Activated naive CD4-positive, alpha-beta T cell treated with anti-CD3 and anti-CD28 coated beads, Interleukin-2, amount 50 U/mL, for 24 hours (primary cell): ENCODE measurements around the gene SEPTIN10.
A peak's percentile ranks its signal among the peaks of the same experiment; 100 is the strongest.

Experiments used
- H3K27ac Mint-ChIP-seq: one replicate; pipeline ENCODE4 v1.8.0; 2021; ENCODE audit warnings: mild to moderate bottlenecking, mixed read lengths
- H3K27me3 Mint-ChIP-seq: one replicate; pipeline ENCODE4 v1.8.0; 2021; ENCODE audit warnings: mixed read lengths
- H3K36me3 Mint-ChIP-seq: one replicate; pipeline ENCODE4 v1.8.0; 2021; ENCODE audit warnings: mixed read lengths
- H3K4me1 Mint-ChIP-seq: one replicate; pipeline ENCODE4 v1.8.0; 2021; ENCODE audit warnings: mixed read lengths
- H3K4me3 Mint-ChIP-seq: one replicate; pipeline ENCODE4 v1.8.0; 2021; ENCODE audit warnings: mild to moderate bottlenecking, mixed read lengths
- H3K9me3 Mint-ChIP-seq: one replicate; pipeline ENCODE4 v1.8.0; 2021; ENCODE audit warnings: mixed read lengths

SEPTIN10 gene

DNA sequence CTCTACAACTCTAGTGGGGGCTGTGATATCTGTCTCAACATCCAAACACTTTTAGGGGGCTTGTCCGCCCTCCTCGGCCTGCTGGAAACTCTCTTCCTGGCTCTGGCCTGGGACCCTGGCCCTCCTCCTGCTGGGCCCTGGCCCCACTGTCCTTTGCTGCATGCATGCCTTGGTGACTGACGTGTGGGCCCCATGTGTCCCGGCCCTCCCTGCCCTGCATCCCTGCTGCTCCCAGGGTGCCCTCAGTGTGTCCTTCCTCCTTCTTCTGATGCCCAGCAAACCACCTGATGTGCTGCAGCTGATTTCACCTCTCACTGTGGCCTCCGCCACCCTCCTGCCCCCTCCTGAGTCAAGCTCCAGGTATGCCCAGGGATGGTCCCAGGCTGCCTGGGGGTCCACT, 101.7 kb downstream of the SEPTIN10 start:
- Mint-ChIP-seq H3K9me3 (no peaks in the 10 kb centered on the region), H3K4me1 (peaks cover 4% of the 10 kb centered on the region), H3K36me3 (no peaks in the 10 kb centered on the region), H3K27me3 (no peaks in the 10 kb centered on the region), H3K4me3 (no peak overlapping the region), H3K27ac (no peak overlapping the region)

DNA sequence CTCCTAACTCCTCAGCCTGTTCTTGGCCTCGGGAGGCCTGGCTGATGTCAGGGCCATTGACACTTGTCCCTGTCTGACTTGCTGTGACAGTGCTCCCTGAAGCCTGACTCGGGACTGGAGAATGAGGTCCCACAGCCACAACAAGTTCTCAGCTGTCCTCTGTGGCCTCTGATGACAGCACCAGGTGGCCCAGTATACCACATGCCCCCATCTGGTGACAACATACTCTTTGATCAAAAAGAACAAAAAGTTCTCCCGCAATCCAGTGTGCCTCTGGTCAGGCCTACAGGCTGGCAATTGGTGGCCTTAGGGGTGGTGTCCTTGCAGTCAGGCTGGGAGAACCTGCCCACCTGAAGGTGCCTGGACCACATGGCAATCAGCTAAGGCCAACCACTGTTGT, 102.6 kb downstream of the SEPTIN10 start:
- Mint-ChIP-seq H3K36me3 (no peaks in the 10 kb centered on the region), H3K27ac (no peak overlapping the region), H3K9me3 (no peaks in the 10 kb centered on the region), H3K4me3 (no peak overlapping the region), H3K4me1 (peaks cover 4% of the 10 kb centered on the region), H3K27me3 (no peaks in the 10 kb centered on the region)

DNA sequence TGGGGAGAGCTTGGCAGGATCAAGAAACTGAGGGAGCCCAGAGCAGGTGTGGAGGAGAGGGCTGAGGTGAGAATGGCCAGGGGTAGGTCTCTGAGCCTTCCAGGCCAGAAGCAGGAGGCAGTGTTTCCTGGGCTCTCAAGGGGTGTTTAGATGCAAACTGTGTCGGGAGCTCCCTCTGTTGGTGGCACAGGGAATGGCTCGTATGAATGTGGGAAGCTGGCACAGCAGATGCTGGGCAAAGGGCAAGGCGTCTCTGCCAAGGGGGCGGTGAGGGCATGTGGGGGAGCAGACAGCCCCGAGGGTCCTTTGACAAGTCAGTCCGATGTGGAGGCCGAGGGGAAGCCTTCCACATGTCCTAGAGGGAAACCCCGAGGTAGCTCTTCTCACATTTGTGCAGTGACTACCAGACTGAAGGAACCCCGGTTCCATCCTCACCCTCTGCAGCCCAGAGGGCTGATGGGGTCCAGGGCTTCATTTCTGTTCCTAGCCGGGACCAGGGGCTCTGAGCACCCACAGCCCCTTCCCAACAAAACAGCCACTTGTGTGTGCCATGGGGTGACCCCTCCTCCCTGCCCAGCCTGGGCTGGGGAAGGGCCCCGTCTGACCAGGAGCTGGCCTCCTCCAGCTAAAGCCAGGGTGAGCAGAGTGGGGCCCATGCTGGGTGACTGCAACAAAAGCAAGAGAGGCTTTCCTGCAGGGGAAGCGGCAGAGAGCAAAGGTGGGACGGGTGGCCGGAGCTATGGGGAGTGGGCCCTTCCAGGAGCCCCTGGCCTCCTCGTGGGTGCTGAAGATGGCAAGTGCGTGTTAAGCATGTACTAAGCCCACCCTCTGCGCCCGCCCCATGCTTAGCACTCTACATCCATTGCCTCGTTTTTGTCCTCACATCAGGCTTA, 103.4 kb downstream of the SEPTIN10 start:
- no peaks in the 10 kb centered on the region for H3K9me3 Mint-ChIP-seq
- no peak overlapping the region for H3K27ac Mint-ChIP-seq
- peaks cover 4% of the 10 kb centered on the region for H3K4me1 Mint-ChIP-seq
- no peaks in the 10 kb centered on the region for H3K36me3 Mint-ChIP-seq
- no peaks in the 10 kb centered on the region for H3K27me3 Mint-ChIP-seq
- no peak overlapping the region for H3K4me3 Mint-ChIP-seq

DNA sequence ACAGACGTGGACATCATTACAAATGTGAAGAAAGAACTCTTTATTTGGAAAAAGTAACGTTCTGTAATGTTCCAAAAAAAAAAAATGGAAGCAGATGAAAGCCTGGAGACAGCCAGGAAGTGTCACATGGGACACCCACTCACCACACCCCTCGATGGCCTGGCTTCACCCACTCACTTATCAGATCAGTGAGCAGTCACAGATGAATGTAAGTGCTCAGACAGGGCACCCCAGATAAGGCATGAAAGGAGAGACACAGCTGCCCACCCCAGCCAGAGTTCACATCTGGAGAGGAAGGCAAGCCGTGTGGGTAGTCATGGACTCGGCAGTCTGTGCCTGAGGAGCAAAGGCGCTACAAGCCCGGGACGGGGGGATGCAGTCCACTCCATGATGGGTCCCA, 105.2 kb downstream of the SEPTIN10 start:
- Mint-ChIP-seq H3K27ac (no peak overlapping the region), H3K27me3 (no peaks in the 10 kb centered on the region), H3K4me3 (no peak overlapping the region)

DNA sequence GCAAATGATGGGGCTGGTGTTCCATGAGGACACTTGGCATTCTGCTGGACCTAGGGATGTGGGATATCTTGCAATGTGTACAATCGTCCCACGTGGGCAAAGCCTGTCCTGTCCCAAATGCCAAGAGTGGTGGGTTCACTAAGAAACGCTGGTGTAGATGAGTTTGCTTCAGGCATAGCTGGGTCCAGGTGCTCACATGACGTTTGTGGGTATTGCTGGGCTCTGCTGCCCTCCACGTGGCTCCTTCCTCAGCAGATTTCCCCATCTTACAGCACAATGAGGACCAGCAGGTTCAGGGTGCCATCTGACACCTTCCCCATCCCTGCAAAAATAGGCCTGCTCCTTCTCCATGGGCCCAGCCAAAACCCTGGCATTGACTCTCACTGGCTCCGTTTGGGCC, 105.9 kb downstream of the SEPTIN10 start:
- H3K27ac Mint-ChIP-seq = no peak overlapping the region
- H3K9me3 Mint-ChIP-seq = no peaks in the 10 kb centered on the region
- H3K4me1 Mint-ChIP-seq = peaks cover 4% of the 10 kb centered on the region
- H3K27me3 Mint-ChIP-seq = no peaks in the 10 kb centered on the region
- no peak overlapping the region for H3K4me3 Mint-ChIP-seq
- no peaks in the 10 kb centered on the region for H3K36me3 Mint-ChIP-seq

More for the DNA sequence above, 105.2 kb downstream of the SEPTIN10 start:
- no peaks in the 10 kb centered on the region for H3K36me3 Mint-ChIP-seq
- H3K9me3 Mint-ChIP-seq = no peaks in the 10 kb centered on the region
- peaks cover 4% of the 10 kb centered on the region for H3K4me1 Mint-ChIP-seq

DNA sequence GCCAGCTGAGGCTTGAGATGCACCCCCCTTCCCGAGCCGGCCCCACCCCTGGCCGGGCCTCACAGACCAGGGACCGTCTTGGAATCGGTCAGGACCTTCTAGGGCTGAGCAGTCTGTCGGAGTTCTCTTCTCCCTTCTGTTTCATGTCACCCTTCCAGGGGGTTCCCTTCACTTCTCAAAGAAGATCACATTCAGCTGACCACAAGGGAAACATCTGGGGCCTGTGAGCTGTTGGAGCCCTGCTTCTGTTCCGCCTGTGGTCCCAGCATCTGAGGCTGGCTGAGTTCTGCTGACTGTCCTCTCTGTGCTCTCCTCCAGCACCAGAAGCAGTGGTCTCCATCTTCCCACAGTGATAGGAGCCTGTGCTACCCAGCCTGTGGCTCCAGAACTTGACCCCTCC, 106.5 kb downstream of the SEPTIN10 start:
- Mint-ChIP-seq H3K9me3 (no peaks in the 10 kb centered on the region), H3K4me1 (peaks cover 4% of the 10 kb centered on the region), H3K27me3 (no peaks in the 10 kb centered on the region), H3K4me3 (no peak overlapping the region), H3K36me3 (no peaks in the 10 kb centered on the region), H3K27ac (no peak overlapping the region)

DNA sequence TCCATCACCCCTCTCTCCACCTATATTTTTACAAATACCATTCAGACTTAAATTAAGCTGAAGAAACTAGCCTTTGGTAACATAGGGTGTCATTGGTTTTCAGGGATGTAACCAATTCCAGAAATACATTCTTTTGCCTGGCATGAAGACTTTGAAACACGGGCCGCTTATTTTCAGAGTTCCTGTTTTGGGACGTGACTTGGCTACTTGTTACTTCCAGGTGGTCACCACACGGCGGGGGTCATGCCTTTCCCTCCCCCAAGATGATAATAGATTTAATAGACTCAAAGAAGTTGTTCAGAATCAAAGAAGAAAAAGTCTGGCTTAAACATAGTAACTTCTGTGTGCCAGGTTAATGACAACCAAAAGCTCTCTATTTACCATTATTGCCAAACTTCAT, 110.6 kb downstream of the SEPTIN10 start:
- no peaks in the 10 kb centered on the region for H3K27me3 Mint-ChIP-seq
- H3K4me3 Mint-ChIP-seq = no peak overlapping the region
- H3K36me3 Mint-ChIP-seq = no peaks in the 10 kb centered on the region
- no peaks in the 10 kb centered on the region for H3K4me1 Mint-ChIP-seq
- H3K27ac Mint-ChIP-seq = no peak overlapping the region
- no peaks in the 10 kb centered on the region for H3K9me3 Mint-ChIP-seq

DNA sequence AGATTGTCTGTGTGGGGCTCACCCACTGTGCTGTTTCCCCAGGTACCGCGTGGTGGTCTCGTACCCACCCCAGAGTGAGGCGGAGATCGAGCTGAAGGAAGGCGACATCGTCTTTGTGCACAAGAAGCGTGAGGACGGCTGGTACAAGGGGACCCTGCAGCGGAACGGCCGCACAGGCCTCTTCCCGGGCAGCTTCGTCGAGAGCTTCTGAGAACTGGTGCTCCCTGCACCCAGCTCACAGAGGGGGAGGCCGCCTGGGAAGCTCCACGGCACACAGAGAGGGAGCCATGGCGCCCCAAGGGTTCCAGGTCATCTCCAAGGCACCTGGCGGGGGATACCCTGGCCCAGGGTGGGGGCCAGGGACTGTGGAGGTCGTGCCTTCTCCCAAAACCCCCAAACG, 112.3 kb downstream of the SEPTIN10 start:
- Mint-ChIP-seq H3K9me3 (no peaks in the 10 kb centered on the region), H3K4me3 (no peak overlapping the region), H3K27me3 (no peaks in the 10 kb centered on the region), H3K4me1 (no peaks in the 10 kb centered on the region), H3K27ac (no peak overlapping the region), H3K36me3 (no peaks in the 10 kb centered on the region)

DNA sequence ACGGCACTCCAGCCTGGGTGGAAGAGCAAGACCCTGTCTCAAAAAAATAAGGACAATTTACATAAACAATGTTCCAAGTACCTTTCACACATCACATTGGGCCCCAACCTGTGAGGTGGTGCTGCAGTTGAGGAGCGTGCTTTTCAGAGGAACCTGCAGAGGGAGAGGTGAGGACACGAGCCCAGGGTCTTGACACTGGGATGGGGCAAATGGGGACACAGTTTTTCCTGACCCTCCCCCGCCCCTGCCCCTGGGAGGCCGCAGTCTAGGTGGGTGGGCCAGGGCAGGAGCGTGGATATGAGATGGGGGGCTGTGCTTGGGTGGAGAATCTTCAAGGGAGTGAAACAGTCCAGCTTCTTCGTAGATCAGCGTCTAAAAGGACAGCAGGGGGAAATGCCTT, 112.9 kb downstream of the SEPTIN10 start:
- no peaks in the 10 kb centered on the region for H3K27me3 Mint-ChIP-seq
- H3K27ac Mint-ChIP-seq = no peak overlapping the region
- H3K4me1 Mint-ChIP-seq = no peaks in the 10 kb centered on the region
- peaks cover 2% of the 10 kb centered on the region for H3K36me3 Mint-ChIP-seq
- H3K4me3 Mint-ChIP-seq = no peak overlapping the region
- no peaks in the 10 kb centered on the region for H3K9me3 Mint-ChIP-seq

DNA sequence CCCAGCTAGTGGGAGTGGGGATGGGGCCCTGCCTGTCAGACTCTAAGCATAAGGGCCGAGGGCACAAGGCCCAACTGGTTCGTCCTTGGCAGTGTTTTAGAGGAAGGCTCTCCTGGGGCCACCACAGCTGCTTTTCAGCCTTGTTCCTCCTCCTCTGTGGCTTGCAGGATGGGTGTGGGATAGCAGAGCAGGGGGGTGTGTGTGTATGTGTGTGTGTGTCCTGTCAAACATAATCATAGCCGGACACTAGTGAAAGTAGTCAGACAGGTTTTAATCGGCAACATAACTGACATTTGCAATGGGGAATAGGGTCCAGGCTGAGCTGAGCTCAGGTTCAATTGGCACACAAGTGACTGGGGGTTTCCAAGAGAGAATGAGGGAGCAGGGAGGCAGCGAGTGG, 114.2 kb downstream of the SEPTIN10 start:
- Mint-ChIP-seq H3K27ac (peak overlapping the region; percentile 60), H3K4me1 (no peaks in the 10 kb centered on the region), H3K9me3 (no peaks in the 10 kb centered on the region), H3K4me3 (no peak overlapping the region), H3K27me3 (no peaks in the 10 kb centered on the region), H3K36me3 (peaks cover 2% of the 10 kb centered on the region)

DNA sequence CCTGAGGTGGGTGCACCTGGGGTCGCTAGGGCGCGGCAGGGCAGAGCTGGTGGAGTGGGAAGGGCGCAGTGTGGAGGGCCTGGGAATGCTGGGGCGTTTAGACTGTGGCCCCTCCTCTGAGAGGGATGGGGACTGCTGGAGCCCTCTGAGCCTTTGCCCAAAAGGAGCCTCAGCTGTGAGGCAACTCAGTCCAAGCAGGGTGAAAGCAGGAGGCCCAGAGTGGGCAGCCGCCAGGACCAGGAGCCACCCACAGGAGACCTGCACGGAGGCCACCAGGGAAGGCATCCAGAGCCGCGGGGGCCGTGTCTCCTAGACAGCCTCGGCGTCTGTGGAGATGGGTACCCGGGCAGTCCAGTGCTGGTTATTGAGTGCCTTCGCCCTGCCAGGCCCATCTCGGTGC, 114.9 kb downstream of the SEPTIN10 start:
- Mint-ChIP-seq H3K36me3 (peaks cover 2% of the 10 kb centered on the region), H3K27ac (no peak overlapping the region), H3K4me3 (no peak overlapping the region), H3K4me1 (no peaks in the 10 kb centered on the region), H3K9me3 (no peaks in the 10 kb centered on the region), H3K27me3 (no peaks in the 10 kb centered on the region)

DNA sequence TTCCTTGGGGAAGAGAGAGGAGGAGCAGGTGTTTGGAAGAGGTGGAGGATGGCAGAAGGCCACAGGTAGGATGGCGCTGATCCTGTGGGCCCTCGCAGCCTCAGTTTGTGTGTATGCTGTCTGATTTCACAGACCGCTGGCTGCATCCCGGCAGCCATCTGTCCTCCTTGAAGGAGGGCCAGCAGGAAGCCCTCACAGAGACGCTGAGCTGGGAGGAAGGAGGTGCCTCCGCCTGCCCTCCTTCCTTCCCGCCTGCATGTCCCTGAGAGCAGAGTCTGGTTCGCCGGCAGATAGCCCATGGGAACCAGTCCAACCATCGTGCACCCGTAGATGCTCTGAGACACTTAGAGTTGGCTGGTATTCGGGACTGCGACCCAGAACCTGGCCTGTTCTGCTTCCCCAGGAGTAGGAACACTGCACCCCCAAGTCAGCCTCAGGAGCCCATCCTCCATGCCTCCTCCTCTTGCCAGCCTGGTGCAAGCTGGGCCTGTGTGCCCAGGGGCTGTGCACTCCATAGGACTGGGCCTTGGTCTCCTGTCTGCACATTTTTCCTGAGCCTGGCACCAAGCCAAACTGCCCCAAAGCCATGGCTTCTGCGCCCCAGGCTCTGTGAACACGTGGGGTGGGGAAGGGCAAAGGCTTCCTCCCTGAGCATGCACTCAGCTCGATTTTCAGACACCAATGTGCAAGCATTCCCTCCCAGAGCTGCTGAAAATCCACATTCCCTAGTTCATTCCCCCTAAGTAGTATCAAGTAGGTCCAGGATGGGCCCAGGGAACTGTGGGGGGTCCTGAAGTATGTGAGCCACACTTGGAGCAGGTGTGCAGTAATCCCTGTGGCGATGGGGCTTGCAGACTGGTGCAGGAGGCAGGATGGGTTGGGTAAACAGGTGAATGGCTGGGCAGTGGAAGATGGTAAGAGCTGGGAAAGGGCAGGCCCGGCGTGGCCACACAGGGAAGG, 115.6 kb downstream of the SEPTIN10 start:
- Mint-ChIP-seq H3K36me3 (peaks cover 2% of the 10 kb centered on the region), H3K4me1 (no peaks in the 10 kb centered on the region), H3K27ac (no peak overlapping the region), H3K9me3 (no peaks in the 10 kb centered on the region), H3K4me3 (no peak overlapping the region), H3K27me3 (no peaks in the 10 kb centered on the region)

DNA sequence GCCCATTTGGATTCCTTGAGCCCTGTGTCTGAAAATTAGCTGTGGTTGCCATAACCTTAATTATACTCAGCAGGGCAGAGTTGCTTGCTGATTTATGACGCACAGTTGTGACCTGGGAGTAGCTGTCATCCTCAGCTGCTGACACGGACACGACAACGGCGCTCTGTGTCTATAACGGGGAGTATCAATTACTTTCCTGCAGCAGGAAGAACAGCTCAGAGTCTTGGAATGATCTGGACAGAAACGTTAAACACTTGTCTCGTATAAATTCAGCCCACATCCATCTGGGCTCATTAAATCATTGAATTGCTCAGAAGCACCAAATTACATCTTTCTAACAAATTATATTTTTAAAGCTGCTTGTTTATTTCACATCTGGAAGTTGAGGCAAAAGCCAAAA, 116.3 kb downstream of the SEPTIN10 start:
- no peaks in the 10 kb centered on the region for H3K9me3 Mint-ChIP-seq

DNA sequence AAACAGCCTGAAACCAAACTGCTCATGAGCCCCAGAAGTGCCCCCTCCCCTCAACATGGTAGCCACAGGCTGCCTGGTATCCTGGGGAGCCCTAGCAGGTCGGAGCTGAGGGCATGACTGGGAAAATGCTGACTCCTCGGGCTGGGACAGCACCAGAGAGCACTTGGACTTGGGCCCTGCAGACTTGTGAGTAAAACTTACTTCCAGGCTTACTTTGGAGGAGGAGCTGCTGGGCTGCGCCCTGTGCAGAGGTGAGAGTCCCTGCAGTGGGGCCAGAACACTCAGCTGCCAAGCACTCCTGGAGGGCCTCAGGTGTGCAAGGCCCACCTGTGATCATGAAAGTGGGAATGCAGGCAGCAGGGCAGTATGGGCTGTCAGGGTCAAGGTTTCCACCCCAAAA, 119.4 kb downstream of the SEPTIN10 start:
- no peaks in the 10 kb centered on the region for H3K9me3 Mint-ChIP-seq
- H3K4me3 Mint-ChIP-seq = no peak overlapping the region
- no peaks in the 10 kb centered on the region for H3K4me1 Mint-ChIP-seq
- no peaks in the 10 kb centered on the region for H3K27me3 Mint-ChIP-seq
- peaks cover 2% of the 10 kb centered on the region for H3K36me3 Mint-ChIP-seq
- H3K27ac Mint-ChIP-seq = no peak overlapping the region

More for the DNA sequence above, 116.3 kb downstream of the SEPTIN10 start:
- H3K36me3 Mint-ChIP-seq = peaks cover 2% of the 10 kb centered on the region
- no peak overlapping the region for H3K4me3 Mint-ChIP-seq
- H3K4me1 Mint-ChIP-seq = no peaks in the 10 kb centered on the region
- no peaks in the 10 kb centered on the region for H3K27me3 Mint-ChIP-seq
- H3K27ac Mint-ChIP-seq = no peak overlapping the region

DNA sequence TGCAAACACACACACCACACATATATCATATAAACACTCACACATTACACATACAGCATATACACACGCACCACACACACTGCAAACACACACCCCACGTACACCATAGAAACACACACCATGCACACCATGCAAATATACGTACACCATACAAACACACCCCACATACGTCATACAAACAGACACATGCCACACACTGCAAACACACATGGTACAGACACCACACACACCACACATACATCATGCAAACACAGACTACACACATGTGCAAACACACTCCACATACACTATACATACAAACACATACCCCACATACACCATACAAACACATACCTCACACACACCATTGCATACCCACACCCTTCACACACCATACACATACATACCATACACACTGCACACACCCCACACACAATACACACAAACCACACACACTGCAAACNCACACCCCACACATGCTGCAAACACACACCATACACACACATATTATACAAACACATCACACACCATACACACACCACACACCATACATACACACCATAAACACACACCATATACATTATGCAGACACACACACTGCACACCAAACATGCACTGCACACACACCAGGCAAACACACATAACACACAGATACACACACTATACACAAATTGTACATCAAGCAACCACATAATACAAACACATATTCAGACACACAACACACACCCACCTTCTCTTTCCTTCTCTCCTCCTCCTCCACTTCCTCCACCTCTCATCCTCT, 120.4 kb downstream of the SEPTIN10 start:
- Mint-ChIP-seq H3K9me3 (no peaks in the 10 kb centered on the region), H3K36me3 (peaks cover 2% of the 10 kb centered on the region), H3K4me3 (no peak overlapping the region), H3K27me3 (no peaks in the 10 kb centered on the region), H3K27ac (no peak overlapping the region), H3K4me1 (no peaks in the 10 kb centered on the region)
